GM21447 (cell line): ENCODE measurements around the gene MAPK9.

Experiments
- ATAC-seq: cut with Tn5 transposase; IDR thresholded peaks from one replicate; pipeline ENCODE4 v1.9.1; 2021; ENCODE audit not compliant: unreplicated experiment

Gene MAPK9

DNA sequence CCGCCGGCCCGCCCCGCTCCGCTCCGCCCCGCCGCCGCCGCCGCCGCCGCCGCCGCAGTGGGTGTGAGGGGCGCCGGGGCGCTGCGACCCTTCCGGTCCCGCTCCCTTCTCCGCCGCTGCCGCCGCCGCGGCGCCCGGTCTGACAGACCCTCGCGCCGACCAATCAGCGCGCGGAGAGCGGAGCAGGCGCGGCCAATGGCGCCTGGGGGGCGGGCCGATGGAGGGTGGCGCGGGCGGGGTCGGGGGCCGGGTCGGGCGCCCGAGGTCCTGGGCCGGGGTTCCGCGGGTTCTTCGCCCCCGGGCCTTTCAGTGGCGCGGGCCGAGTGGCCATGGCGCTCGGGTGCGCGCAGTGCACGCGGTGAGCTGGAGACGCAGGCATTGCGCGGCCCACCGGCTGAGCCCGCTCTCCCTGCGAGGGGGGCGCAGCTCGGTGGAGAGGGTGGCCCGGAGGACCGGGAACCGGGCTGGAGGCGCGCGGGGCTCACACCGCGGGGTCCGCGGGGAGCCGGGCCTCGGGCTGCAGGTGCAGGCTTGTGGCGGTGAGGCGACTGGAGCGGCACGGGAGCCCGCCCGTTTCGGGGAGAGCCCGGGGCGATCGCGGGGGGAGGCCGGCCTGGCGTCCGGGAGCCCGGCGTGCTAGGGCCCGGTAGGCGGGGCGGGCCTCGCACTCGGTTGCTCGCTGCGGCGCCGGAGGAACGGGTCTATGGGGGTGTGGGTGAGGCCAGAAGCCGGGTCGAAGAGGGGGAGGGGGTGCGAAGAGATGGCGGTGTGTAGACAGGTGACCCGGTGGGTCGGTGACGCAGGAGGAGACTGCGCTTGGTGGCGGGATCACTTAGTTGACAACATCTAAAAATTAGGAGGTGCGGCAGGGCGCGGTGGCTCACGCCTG lies at the start of gene MAPK9:
MAPK9 (minus strand) TSS at position 141 of the 889 bp plus-strand sequence. CDS start 11,522 bp downstream, outside the sequence.
- peak; percentile 71 for ATAC-seq

GRCh38 chr5:180341595-180341994 lies 49.7 kb upstream of the MAPK9 start:
- no peak for ATAC-seq

GRCh38 chr5:180340856-180341255 lies 49.0 kb upstream of the MAPK9 start:
- no peak for ATAC-seq

- ATAC-seq = no peak
Observed at GRCh38 chr5:180339583-180340183, 47.8 kb upstream of the MAPK9 start.

DNA sequence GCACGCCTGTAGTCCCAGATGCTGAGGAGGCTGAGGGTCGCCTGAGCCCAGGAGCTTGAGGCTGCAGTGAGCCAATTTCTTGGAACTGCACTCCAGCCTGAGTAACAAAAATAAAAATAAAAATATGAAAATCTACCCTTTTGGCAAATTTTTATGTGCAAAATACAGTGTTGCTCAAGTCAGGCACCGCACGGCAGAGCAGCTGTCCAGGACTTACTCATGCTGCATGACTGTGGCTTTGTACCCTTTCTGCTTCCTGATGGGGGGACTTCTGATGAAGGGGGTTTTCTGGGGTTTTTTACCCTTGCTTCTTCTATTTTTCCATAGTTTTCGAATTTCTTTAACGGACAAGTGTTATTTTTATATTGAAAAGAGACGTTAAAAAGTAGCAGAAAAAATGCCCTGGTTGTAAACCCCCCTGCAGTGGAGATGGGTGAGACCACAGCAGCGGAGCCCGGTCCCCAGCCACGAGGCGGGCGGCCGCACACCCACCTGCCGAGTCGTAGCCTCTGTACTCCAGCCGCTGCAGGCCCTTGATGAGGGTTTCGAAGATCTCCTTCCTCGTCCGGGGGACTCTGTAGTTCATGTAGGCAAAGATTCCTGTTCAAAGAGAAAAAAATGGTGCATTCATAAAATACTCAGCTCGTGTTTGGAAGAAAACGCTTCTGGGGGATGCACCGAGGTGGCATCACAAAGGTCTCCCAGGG lies 46.3 kb upstream of the MAPK9 start:
- ATAC-seq = no peak

- no peak for ATAC-seq
Observed at GRCh38 chr5:180336234-180337020, 44.5 kb upstream of the MAPK9 start.

GRCh38 chr5:180335614-180336233 lies 43.8 kb upstream of the MAPK9 start:
- ATAC-seq = no peak

GRCh38 chr5:180334751-180335613 lies 43.1 kb upstream of the MAPK9 start:
- no peak for ATAC-seq

DNA sequence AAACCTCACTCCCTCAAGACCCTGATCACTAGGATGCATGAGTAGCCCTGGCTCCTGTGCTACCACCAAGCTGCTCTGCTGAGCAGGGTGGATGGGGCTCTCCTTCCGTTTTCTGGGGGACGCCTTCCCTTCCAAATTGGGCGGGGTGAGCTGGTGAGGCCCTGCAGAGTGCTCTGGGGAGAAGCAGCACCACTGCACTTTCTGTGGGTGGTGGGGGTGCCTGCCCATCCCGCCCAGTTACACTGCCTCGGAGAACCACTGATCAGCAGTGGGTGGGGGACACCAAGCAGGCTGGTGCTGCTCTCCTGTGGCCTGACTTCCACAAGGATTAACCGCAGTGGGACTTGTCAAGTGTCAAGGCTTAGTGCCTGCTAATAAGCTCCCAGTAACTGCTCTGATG lies 42.3 kb upstream of the MAPK9 start:
- ATAC-seq = no peak

GRCh38 chr5:180333661-180334060 lies 41.8 kb upstream of the MAPK9 start:
- no peak for ATAC-seq

DNA sequence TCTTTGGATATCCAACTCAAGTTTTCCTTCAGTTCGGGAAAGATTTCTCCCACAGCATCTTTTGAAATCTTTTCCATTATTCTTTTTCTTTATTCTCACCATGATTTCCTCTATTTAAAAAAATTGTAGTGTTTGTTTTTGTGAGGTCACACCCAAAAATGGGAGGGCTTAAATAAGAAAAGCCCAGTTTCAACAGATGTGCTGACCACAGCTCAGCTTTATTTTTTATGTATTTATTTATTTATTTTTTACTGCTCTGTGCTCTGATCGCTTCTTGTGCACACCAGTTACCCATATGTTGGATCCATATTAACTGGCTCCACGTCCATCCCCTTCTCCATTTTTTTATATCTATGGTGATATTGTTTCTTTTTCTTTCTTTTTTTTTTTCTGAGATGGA lies 41.0 kb upstream of the MAPK9 start:
- no peak for ATAC-seq

DNA sequence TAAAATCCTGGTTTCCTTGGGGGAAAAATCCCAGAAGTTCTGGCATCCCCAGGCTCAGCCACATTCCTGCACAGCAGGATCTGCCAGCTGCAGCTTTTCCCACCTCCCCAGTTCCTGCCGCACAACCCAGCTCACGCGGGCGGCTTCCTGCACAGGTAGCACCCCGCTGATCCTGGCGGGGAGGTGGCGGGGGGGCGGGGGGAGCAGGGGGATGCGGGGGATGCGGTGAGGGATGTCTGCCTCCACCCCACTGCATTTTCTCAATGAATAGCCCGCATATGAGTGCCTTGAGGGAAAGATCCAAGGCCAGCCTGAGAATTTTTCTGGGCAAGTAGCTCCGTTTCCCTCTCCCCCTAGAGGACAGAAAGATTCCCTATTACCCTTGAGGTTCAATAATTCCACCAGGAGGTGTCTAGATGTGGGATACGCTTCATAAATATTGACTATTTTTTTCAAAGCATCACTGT lies 40.2 kb upstream of the MAPK9 start:
- ATAC-seq = no peak

DNA sequence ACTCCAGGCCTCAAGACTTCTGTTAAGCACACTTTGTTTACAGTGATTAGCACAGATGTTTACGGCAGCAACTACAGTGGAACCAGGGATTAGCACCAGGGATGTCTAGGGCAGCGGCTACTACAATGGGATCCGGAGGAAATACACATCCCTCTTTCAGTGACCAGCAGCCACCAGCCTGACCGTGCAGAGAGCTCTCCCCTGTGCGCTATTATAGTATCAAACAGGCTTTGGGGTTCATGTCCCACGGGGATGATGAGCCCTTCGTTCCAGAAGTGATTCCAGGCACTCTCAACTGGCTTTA lies 39.7 kb upstream of the MAPK9 start:
- no peak for ATAC-seq

- ATAC-seq = no peak
Observed at GRCh38 chr5:180330810-180331646, 39.1 kb upstream of the MAPK9 start.

DNA sequence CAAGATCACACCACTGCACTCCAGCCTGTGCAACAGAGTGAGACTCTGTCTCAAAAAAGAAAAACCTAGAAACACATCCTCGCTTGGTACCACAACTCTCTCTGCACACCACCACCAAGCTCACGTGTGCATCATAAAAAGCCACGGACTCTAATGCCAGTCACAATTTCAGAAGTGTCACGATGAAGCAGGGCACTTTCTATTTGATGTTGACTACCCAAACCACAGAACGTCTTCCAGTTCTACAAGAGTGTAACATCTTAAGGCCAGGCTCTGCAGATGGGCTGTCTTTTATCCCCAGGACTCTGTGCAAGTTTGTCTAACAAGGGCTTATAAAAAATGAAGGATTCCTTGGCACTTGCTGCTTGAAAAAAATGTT lies 38.4 kb upstream of the MAPK9 start:
- no peak for ATAC-seq

- no peak for ATAC-seq
Observed at GRCh38 chr5:180329606-180330269, 37.9 kb upstream of the MAPK9 start.

- ATAC-seq = no peak
Observed at GRCh38 chr5:180329138-180329435, 37.2 kb upstream of the MAPK9 start.

- peak; percentile 90 for ATAC-seq
Observed at GRCh38 chr5:180328296-180329137, 36.6 kb upstream of the MAPK9 start.
